ENCODE data around the gene ZKSCAN4. TPM values are rescaled to one million over a fixed set of nuclear protein-coding genes. Genes with fewer than 3 reads are reported as not detected.

The ZKSCAN4 gene
- total RNA-seq (2022; extraction: Qiagen RNA extraction; ENCODE audit: low read depth) = 2.3 to 3.1 TPM (median 2.6 TPM) in 5 replicates

GRCh38 chr6:28252009-28252975 is at the start of gene ZKSCAN4:
ZKSCAN4 (minus strand) TSS chr6:28252269; CDS start chr6:28251980, 289 bp downstream.

GRCh38 chr6:28281288-28282064 is 29.4 kb upstream of the ZKSCAN4 start, which contains the start of gene PGBD1:
PGBD1 (plus strand) TSS chr6:28281572; CDS start chr6:28283814, 2,242 bp downstream.

GRCh38 chr6:28266962-28267694 is 15.1 kb upstream of the ZKSCAN4 start, which contains the start of gene ZSCAN26:
ZSCAN26 (plus strand) TSS chr6:28267143; CDS start chr6:28271920, 4,777 bp downstream.

GRCh38 chr6:28258877-28259777 is 7.1 kb upstream of the ZKSCAN4 start, which contains the start of gene NKAPL:
NKAPL (plus strand) TSS chr6:28259297; CDS start chr6:28259372, 75 bp downstream.

GRCh38 chr6:28225056-28225834 is 26.8 kb downstream of the ZKSCAN4 start, which contains the start of gene ZSCAN9:
ZSCAN9 (plus strand) TSS chr6:28225275; CDS start chr6:28227085, 1,810 bp downstream.

Other genes starting within 250 kb of the ZKSCAN4 start
- gene ZNF165, start 171.7 kb downstream of the ZKSCAN4 start, total RNA-seq (2022; extraction: Qiagen RNA extraction; ENCODE audit: low read depth) = 1.1 to 1.4 TPM (median 1.3 TPM) in 5 replicates
- 3.9 to 4.5 TPM (median 4.0 TPM) in 5 replicates for gene ZSCAN16, start 127.7 kb downstream of the ZKSCAN4 start, total RNA-seq (2022; extraction: Qiagen RNA extraction; ENCODE audit: low read depth)
- gene ZKSCAN8, start 110.4 kb downstream of the ZKSCAN4 start, total RNA-seq (2022; extraction: Qiagen RNA extraction; ENCODE audit: low read depth) = 4.0 to 6.0 TPM (median 5.4 TPM) in 5 replicates
- gene ZSCAN9, start 27.0 kb downstream of the ZKSCAN4 start, total RNA-seq (2022; extraction: Qiagen RNA extraction; ENCODE audit: low read depth) = 6.1 to 7.8 TPM (median 7.3 TPM) in 5 replicates
- gene NKAPL, start 7.0 kb upstream of the ZKSCAN4 start, total RNA-seq (2022; extraction: Qiagen RNA extraction; ENCODE audit: low read depth) = not detected in 5 replicates
- gene ZSCAN26, start 14.9 kb upstream of the ZKSCAN4 start, total RNA-seq (2022; extraction: Qiagen RNA extraction; ENCODE audit: low read depth) = 5.4 to 9.8 TPM (median 6.2 TPM) in 5 replicates
- 4.4 to 6.0 TPM (median 4.7 TPM) in 5 replicates for gene PGBD1, start 29.3 kb upstream of the ZKSCAN4 start, total RNA-seq (2022; extraction: Qiagen RNA extraction; ENCODE audit: low read depth)
- 2.0 to 3.8 TPM (median 2.7 TPM) in 5 replicates for gene ZSCAN31, start 83.9 kb upstream of the ZKSCAN4 start, total RNA-seq (2022; extraction: Qiagen RNA extraction; ENCODE audit: low read depth)
- 1.7 to 2.1 TPM (median 2.0 TPM) in 5 replicates for gene ZKSCAN3, start 97.7 kb upstream of the ZKSCAN4 start, total RNA-seq (2022; extraction: Qiagen RNA extraction; ENCODE audit: low read depth)
- 1.1 to 2.5 TPM (median 1.5 TPM) in 5 replicates for gene ZSCAN12, start 147.5 kb upstream of the ZKSCAN4 start, total RNA-seq (2022; extraction: Qiagen RNA extraction; ENCODE audit: low read depth)
- not detected in 5 replicates for gene ZSCAN23, start 191.2 kb upstream of the ZKSCAN4 start, total RNA-seq (2022; extraction: Qiagen RNA extraction; ENCODE audit: low read depth)